Kidney (tissue), 14 donors: Measurements from ENCODE around the gene PRKN. TPM values are rescaled to one million over a fixed set of nuclear protein-coding genes. Genes with fewer than 3 reads are reported as not detected.
"Not testable (repeated sequence)": the region's sequence is repeated elsewhere in the genome, so short reads cannot be mapped to it uniquely, and the experiment has no call there.

Source experiments
- DNase-seq, 5 donors: peaks; one replicate each; pipeline ENCODE4 v3.0.0-alpha.2; 2013 to 2020
- FAIRE-seq: peaks from 2 replicates; lab custom pipeline; 2012; peaks lifted over from hg19 to GRCh38; lab: Jason Lieb, UNC
- H3K27ac ChIP-seq, 2 donors: one replicate each; pipeline ENCODE4 v1.7.0; 2013; ENCODE audit warnings: low read depth in 2 of 2, low read length in 2 of 2, inconsistent platforms in 1 of 2
- H3K27me3 ChIP-seq: one replicate; pipeline ENCODE4 v1.7.1; 2013; ENCODE audit warnings: low read length, inconsistent platforms; ENCODE audit not compliant: control insufficient read depth, insufficient read depth
- H3K36me3 ChIP-seq, 3 donors: one replicate each; pipeline versions ENCODE4 v1.7.0 to v1.7.1; 2013; ENCODE audit warnings: low read length in 3 of 3, control low read depth in 1 of 3, inconsistent platforms in 1 of 3; ENCODE audit not compliant: insufficient read depth in 3 of 3, control insufficient read depth in 2 of 3
- H3K4me1 ChIP-seq, 3 donors: one replicate each; pipeline versions ENCODE4 v1.7.0 to v1.7.1; 2013; ENCODE audit warnings: low read length in 3 of 3, inconsistent platforms in 1 of 3, low read depth in 1 of 3; ENCODE audit not compliant: control insufficient read depth in 2 of 3, insufficient read depth in 2 of 3
- H3K4me3 ChIP-seq, 3 donors: one replicate each; pipeline versions ENCODE4 v1.7.0 to v1.8.1; 2013; ENCODE audit warnings: low read length in 3 of 3, control low read depth in 1 of 3, inconsistent platforms in 1 of 3
- H3K9ac ChIP-seq, 3 donors: one replicate each; pipeline versions ENCODE4 v1.7.0 to v1.7.1; 2013; ENCODE audit warnings: low read length in 3 of 3, control low read depth in 1 of 3, inconsistent platforms in 1 of 3
- H3K9me3 ChIP-seq, 3 donors: one replicate each; pipeline versions ENCODE4 v1.7.0 to v1.7.1; 2013; ENCODE audit warnings: low read length in 3 of 3, control low read depth in 1 of 3, inconsistent platforms in 1 of 3; ENCODE audit not compliant: control insufficient read depth in 2 of 3, insufficient read depth in 1 of 3
- CTCF ChIP-seq: IDR thresholded peaks from 3 replicates; pipeline ENCODE4 v1.5.1; 2012; ENCODE audit warnings: mild to moderate bottlenecking, moderate library complexity, borderline replicate concordance; ENCODE audit not compliant: insufficient read depth; ENCODE audit errors: extremely low read depth
- intact Hi-C: fragments of 100-400 bp; cut with DNase I; formaldehyde crosslinking; loops from one replicate; pipeline ENCODE4 v1.11.1; 2022
- polyA plus RNA-seq: library from polyadenylated mRNA; stranded (reverse); fragments of 350-450 nt; fragmentation: Illumina TruSeq; extraction: RNeasy Lipid Tissue Mini Kit (QIAGEN cat#74804); gene quantifications from one replicate; pipeline ENCODE4 v1.2.3, GENCODE V29; 2014; ENCODE audit warnings: low read depth, low replicate concordance; ENCODE audit not compliant: insufficient read depth
- total RNA-seq: library from RNA; stranded (reverse); fragmentation: NEBNext Ultra II Directional; extraction: Animal tissue kit (Norgen Biotek cat#: 25700); gene quantifications from one replicate; pipeline ENCODE4 v1.2.1, GENCODE V29; 2021
- donor health status: control.
- donor health status: control.
- donor health status: control.
- donor health status: control.
- donor health status: control.
- donor health status: DM: yes; HTN: yes; CAD: no.
- donor health status: Normal renal cell carcinoma (clear cell type).

PRKN gene
- total and polyA plus RNA-seq, 2 donors from 2014 or later = 8.6 to 10.4 TPM

GRCh38 chr6:161829291-161829729 lies 898.3 kb downstream of the PRKN start:
- DNase-seq = no peak
- Histone ChIP-seq H3K4me3 (no peak overlapping the region), H3K4me1 (no peaks in the 10 kb centered on the region), H3K9ac (no peak overlapping the region), H3K9me3 (no peaks in the 10 kb centered on the region), H3K27me3 (no peaks in the 10 kb centered on the region), H3K36me3 (no peaks in the 10 kb centered on the region), H3K27ac (no peak overlapping the region)
- intact Hi-C loops = no loop called here
- no peak for TF ChIP-seq CTCF
- no peak for FAIRE-seq

GRCh38 chr6:161828355-161828754 lies 899.2 kb downstream of the PRKN start:
- H3K9me3 ChIP-seq = no peaks in the 10 kb centered on the region
- TF ChIP-seq CTCF = no peak
- no peaks in the 10 kb centered on the region for H3K36me3 ChIP-seq
- no peak overlapping the region for H3K4me3 ChIP-seq
- H3K27me3 ChIP-seq = no peaks in the 10 kb centered on the region
- no peak for FAIRE-seq
- H3K4me1 ChIP-seq = no peaks in the 10 kb centered on the region
- no peak overlapping the region for H3K9ac ChIP-seq
- intact Hi-C loops = no loop called here
- H3K27ac ChIP-seq = no peak overlapping the region
- DNase-seq = no peak

- Histone ChIP-seq H3K27ac (no peak overlapping the region), H3K9ac (no peak overlapping the region), H3K4me3 (no peak overlapping the region), H3K4me1 (no peaks in the 10 kb centered on the region), H3K36me3 (no peaks in the 10 kb centered on the region), H3K27me3 (no peaks in the 10 kb centered on the region), H3K9me3 (no peaks in the 10 kb centered on the region)
- DNase-seq (no peak), FAIRE-seq (no peak)
- intact Hi-C loops = no loop called here
- TF ChIP-seq CTCF = no peak
Measured at GRCh38 chr6:161826512-161826911, 901.1 kb downstream of the PRKN start.

- DNase-seq, H3K9me3 ChIP-seq, H3K4me3 ChIP-seq, H3K9ac ChIP-seq, H3K27ac ChIP-seq, intact Hi-C loops, H3K4me1 ChIP-seq, FAIRE-seq, H3K27me3 ChIP-seq, H3K36me3 ChIP-seq: not testable (repeated sequence)
Measured at GRCh38 chr6:161822204-161822603, 905.4 kb downstream of the PRKN start.
